Mesendoderm (in vitro differentiated cells): ENCODE measurements around the gene CALHM5.

Source experiments
- DNase-seq: peaks from one replicate; pipeline ENCODE4 v3.0.0; 2013
- H2AK5ac ChIP-seq: 2 replicates; pipeline ENCODE4 v1.6.1; 2013; ENCODE audit warnings: low read length, inconsistent platforms
- H2BK120ac ChIP-seq: 2 replicates; pipeline ENCODE4 v1.6.1; 2013; ENCODE audit warnings: low read depth, mild to moderate bottlenecking, low read length, moderate library complexity, mixed read lengths
- H2BK15ac ChIP-seq: replicated peaks from 2 replicates; pipeline ENCODE4 v1.6.1; 2013; ENCODE audit warnings: low read depth, mild to moderate bottlenecking, moderate library complexity
- H2BK5ac ChIP-seq: 2 replicates; pipeline ENCODE4 v1.6.1; 2013; ENCODE audit warnings: low read length, inconsistent platforms
- H3K18ac ChIP-seq: 2 replicates; pipeline ENCODE4 v1.6.1; 2013; ENCODE audit warnings: mild to moderate bottlenecking, low read length, mixed read lengths
- H3K23ac ChIP-seq: one replicate; pipeline ENCODE4 v1.6.1; 2013; ENCODE audit warnings: low read length
- H3K27ac ChIP-seq: 2 replicates; pipeline ENCODE4 v1.5.1; 2013; ENCODE audit warnings: low read depth, mild to moderate bottlenecking, inconsistent platforms, low read length, moderate library complexity
- H3K27me3 ChIP-seq: 2 replicates; pipeline ENCODE4 v1.6.1; 2013; ENCODE audit warnings: low read length, control low read depth, mild to moderate bottlenecking, inconsistent platforms; ENCODE audit not compliant: insufficient read depth, poor library complexity
- H3K36me3 ChIP-seq: 2 replicates; pipeline ENCODE4 v1.6.1; 2013; ENCODE audit warnings: low read length, inconsistent platforms; ENCODE audit not compliant: control insufficient read depth, insufficient read depth
- H3K4ac ChIP-seq: one replicate; pipeline ENCODE4 v1.6.1; 2013; ENCODE audit warnings: low read depth, mild to moderate bottlenecking, low read length, moderate library complexity
- H3K4me1 ChIP-seq: 2 replicates; pipeline ENCODE4 v1.6.1; 2013; ENCODE audit warnings: low read depth, low read length, inconsistent platforms; ENCODE audit not compliant: control insufficient read depth
- H3K4me2 ChIP-seq: 2 replicates; pipeline ENCODE4 v1.6.1; 2013; ENCODE audit warnings: low read length
- H3K4me3 ChIP-seq: 2 replicates; pipeline ENCODE4 v1.5.1; 2013; ENCODE audit warnings: mild to moderate bottlenecking, low read length
- H3K56ac ChIP-seq: one replicate; pipeline ENCODE4 v1.6.1; 2013; ENCODE audit warnings: low read length
- H3K79me1 ChIP-seq: 2 replicates; pipeline ENCODE4 v1.6.1; 2013; ENCODE audit warnings: low read length, inconsistent platforms
- H3K79me2 ChIP-seq: 2 replicates; pipeline ENCODE4 v1.6.1; 2013; ENCODE audit warnings: mild to moderate bottlenecking, low read length; ENCODE audit not compliant: control insufficient read depth, insufficient read depth
- H3K9ac ChIP-seq: 2 replicates; pipeline ENCODE4 v1.6.1; 2013; ENCODE audit warnings: low read length, inconsistent platforms
- H4K5ac ChIP-seq: one replicate; pipeline ENCODE4 v1.6.1; 2013; ENCODE audit warnings: low read length
- H4K8ac ChIP-seq: one replicate; pipeline ENCODE4 v1.6.1; 2013; ENCODE audit warnings: low read depth, mild to moderate bottlenecking, control low read depth, low read length, moderate library complexity
- WGBS: extraction: QIAGEN DNeasy Blood & Tissue Kit; methylation state at CpG from one replicate; pipeline ENCODE4 v1.1.7; 2013; ENCODE audit warnings: low lambda C conversion rate, missing lambda C conversion rate; ENCODE audit not compliant: insufficient coverage; ENCODE audit errors: extremely low coverage; 5-methylcytosine and 5-hydroxymethylcytosine counted together

The CALHM5 gene

GRCh38 chr6:116531675-116532570, 20.5 kb downstream of the CALHM5 start:
- no peak overlapping the region for H3K4me3 ChIP-seq
- H4K8ac ChIP-seq: no peak overlapping the region
- H2BK5ac ChIP-seq: no peak overlapping the region
- no peak overlapping the region for H3K56ac ChIP-seq
- no peak overlapping the region for H3K18ac ChIP-seq
- DNase-seq: peak; percentile 88
- H3K4ac ChIP-seq: peak overlapping the region; percentile 68
- H3K27ac ChIP-seq: no peak overlapping the region
- no CpG with 5 or more reads among the region's 12 CpGs for WGBS
- peaks cover 8% of the 10 kb centered on the region for H3K4me1 ChIP-seq
- no peaks in the 10 kb centered on the region for H3K79me1 ChIP-seq
- no peak overlapping the region for H3K4me2 ChIP-seq
- H4K5ac ChIP-seq: no peak overlapping the region
- H2AK5ac ChIP-seq: no peak overlapping the region
- H2BK120ac ChIP-seq: no peak overlapping the region
- no peak overlapping the region for H2BK15ac ChIP-seq
- H3K9ac ChIP-seq: no peak overlapping the region
- no peaks in the 10 kb centered on the region for H3K27me3 ChIP-seq
- H3K79me2 ChIP-seq: no peaks in the 10 kb centered on the region
- no peaks in the 10 kb centered on the region for H3K36me3 ChIP-seq
- no peak overlapping the region for H3K23ac ChIP-seq

- Histone ChIP-seq H3K4ac (no peak overlapping the region), H3K9ac (peak overlapping the region; percentile 7), H3K18ac (no peak overlapping the region), H3K56ac (peak overlapping the region; percentile 66), H3K27ac (peak overlapping the region; percentile 30), H3K79me1 (no peaks in the 10 kb centered on the region), H3K23ac (peak overlapping the region; percentile 48), H3K4me1 (peaks cover 8% of the 10 kb centered on the region), H2BK5ac (no peak overlapping the region), H3K4me3 (no peak overlapping the region), H4K8ac (no peak overlapping the region), H2BK120ac (no peak overlapping the region), H3K27me3 (no peaks in the 10 kb centered on the region), H4K5ac (no peak overlapping the region), H3K4me2 (no peak overlapping the region), H2AK5ac (no peak overlapping the region), H3K36me3 (no peaks in the 10 kb centered on the region), H2BK15ac (no peak overlapping the region), H3K79me2 (no peaks in the 10 kb centered on the region)
- DNase-seq: peak; percentile 81
- WGBS: 100% methylated on average over 1 of the region's 9 CpGs
Observed at GRCh38 chr6:116533233-116533957, 22.0 kb downstream of the CALHM5 start.

GRCh38 chr6:116535109-116535508, 23.7 kb downstream of the CALHM5 start:
- H3K27ac ChIP-seq: no peak overlapping the region
- H3K4ac ChIP-seq: no peak overlapping the region
- no peak overlapping the region for H3K4me2 ChIP-seq
- H4K5ac ChIP-seq: no peak overlapping the region
- H2BK5ac ChIP-seq: no peak overlapping the region
- no peak overlapping the region for H2BK15ac ChIP-seq
- no peaks in the 10 kb centered on the region for H3K79me1 ChIP-seq
- H3K56ac ChIP-seq: no peak overlapping the region
- no peak overlapping the region for H3K4me3 ChIP-seq
- DNase-seq: no peak
- H3K36me3 ChIP-seq: no peaks in the 10 kb centered on the region
- H3K18ac ChIP-seq: no peak overlapping the region
- H3K27me3 ChIP-seq: no peaks in the 10 kb centered on the region
- no peak overlapping the region for H3K23ac ChIP-seq
- peaks cover 3% of the 10 kb centered on the region for H3K4me1 ChIP-seq
- no peak overlapping the region for H3K9ac ChIP-seq
- H4K8ac ChIP-seq: no peak overlapping the region
- no peak overlapping the region for H2BK120ac ChIP-seq
- H3K79me2 ChIP-seq: no peaks in the 10 kb centered on the region
- H2AK5ac ChIP-seq: no peak overlapping the region

- Histone ChIP-seq H3K79me2 (no peaks in the 10 kb centered on the region), H4K5ac (no peak overlapping the region), H2BK15ac (no peak overlapping the region), H3K23ac (no peak overlapping the region), H4K8ac (no peak overlapping the region), H2BK120ac (no peak overlapping the region), H3K27me3 (no peaks in the 10 kb centered on the region), H3K36me3 (no peaks in the 10 kb centered on the region), H3K4me3 (no peak overlapping the region), H3K4ac (no peak overlapping the region), H3K4me2 (no peak overlapping the region), H2BK5ac (no peak overlapping the region), H3K9ac (no peak overlapping the region), H3K27ac (no peak overlapping the region), H3K79me1 (no peaks in the 10 kb centered on the region), H3K4me1 (peaks cover 3% of the 10 kb centered on the region), H3K18ac (no peak overlapping the region), H3K56ac (no peak overlapping the region), H2AK5ac (no peak overlapping the region)
- DNase-seq: peak; percentile 78
- WGBS: no CpG with 5 or more reads among the region's 4 CpGs
Observed at GRCh38 chr6:116536216-116536621, 24.8 kb downstream of the CALHM5 start.

- Histone ChIP-seq H2BK5ac (no peak overlapping the region), H3K18ac (no peak overlapping the region), H3K56ac (no peak overlapping the region), H3K4me1 (no peaks in the 10 kb centered on the region), H2BK120ac (no peak overlapping the region), H3K4me3 (no peak overlapping the region), H3K27ac (no peak overlapping the region), H3K4ac (no peak overlapping the region), H3K79me1 (no peaks in the 10 kb centered on the region), H3K9ac (no peak overlapping the region), H2AK5ac (no peak overlapping the region), H3K27me3 (no peaks in the 10 kb centered on the region), H2BK15ac (no peak overlapping the region), H3K36me3 (no peaks in the 10 kb centered on the region), H3K23ac (no peak overlapping the region), H3K4me2 (no peak overlapping the region), H4K5ac (no peak overlapping the region), H4K8ac (no peak overlapping the region), H3K79me2 (no peaks in the 10 kb centered on the region)
- no peak for DNase-seq
Observed at GRCh38 chr6:116542426-116542825, 31.0 kb downstream of the CALHM5 start.
